ENCODE data around the gene SCYGR2.

GRCh38 chr2:227615906-227616305 lies 17.2 kb downstream of the SCYGR2 start:
- TF ChIP-seq NANOG (IDR thresholded peaks at IDR 0.05; ENCODE audit: insufficient read depth, low read depth, low read length, poor library complexity, severe bottlenecking) (no peak), POLR2A (IDR thresholded peaks at IDR 0.05; ENCODE audit: control extremely low read depth in 1 of 2, low read depth in 2 of 2, low read length in 2 of 2) (no peak), CTCF (IDR thresholded peaks at IDR 0.05; ENCODE audit: control extremely low read depth in 1 of 3, insufficient read depth in 1 of 3, low read depth in 1 of 3, low read length in 3 of 3) (no peak), EP300 (IDR thresholded peaks at IDR 0.05; ENCODE audit: borderline replicate concordance in 1 of 2, low read depth in 2 of 2, low read length in 2 of 2) (no peak), USF2 (IDR thresholded peaks at IDR 0.05; ENCODE audit: low read length) (no peak)
- TF ChIP-seq, protein P1, sequence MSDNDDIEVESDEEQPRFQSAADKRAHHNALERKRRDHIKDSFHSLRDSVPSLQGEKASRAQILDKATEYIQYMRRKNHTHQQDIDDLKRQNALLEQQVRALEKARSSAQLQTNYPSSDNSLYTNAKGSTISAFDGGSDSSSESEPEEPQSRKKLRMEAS (IDR thresholded peaks at IDR 0.05), result no peak
